T-helper 17 cell (primary cell): ENCODE results near the gene C2CD2. TPM values are rescaled to one million over a fixed set of nuclear protein-coding genes. Genes with fewer than 3 reads are reported as not detected.

ENCODE experiments used
- ATAC-seq: fragments of 150-1000 bp; cut with Tn5 transposase; 2 replicates; pipeline ENCODE4 v1.10.0; 2021; ENCODE audit warnings: mild to moderate bottlenecking, moderate library complexity
- DNase-seq, 3 donors: peaks; one replicate each; pipeline versions ENCODE4 v3.0.0 to v3.0.0-alpha.2; 2020 to 2021
- H3K9me3 ChIP-seq: one replicate; pipeline ENCODE4 v1.7.0; 2013; ENCODE audit warnings: low read length, mild to moderate bottlenecking; ENCODE audit not compliant: control insufficient read depth, poor library complexity, severe bottlenecking
- H3K27ac Mint-ChIP-seq: one replicate; pipeline ENCODE4 v1.8.0; 2022; ENCODE audit warnings: mild to moderate bottlenecking, moderate library complexity, mixed read lengths
- H3K27me3 Mint-ChIP-seq: one replicate; pipeline ENCODE4 v1.8.0; 2022; ENCODE audit warnings: mixed read lengths
- H3K36me3 Mint-ChIP-seq: one replicate; pipeline ENCODE4 v1.8.0; 2022; ENCODE audit warnings: low read depth, mixed read lengths
- H3K4me1 Mint-ChIP-seq: one replicate; pipeline ENCODE4 v1.8.0; 2022; ENCODE audit warnings: mild to moderate bottlenecking, mixed read lengths
- H3K4me3 Mint-ChIP-seq: one replicate; pipeline ENCODE4 v1.8.0; 2022; ENCODE audit warnings: mild to moderate bottlenecking, moderate library complexity, mixed read lengths
- total RNA-seq, 4 donors: library from RNA in 2 of 4; stranded (reverse) in 2 of 4; gene quantifications; one replicate each; pipeline ENCODE4 v1.2.3 and lab custom pipeline; 2022 to 2026

C2CD2 gene
- total RNA-seq, 2 donors from 2014 or later: 3.7 to 6.0 TPM

GRCh38 chr21:41888749-41889376, 65.0 kb downstream of the C2CD2 start:
- H3K36me3 Mint-ChIP-seq: no peaks in the 10 kb centered on the region
- DNase-seq: no peak
- H3K4me3 Mint-ChIP-seq: no peak overlapping the region
- H3K27ac Mint-ChIP-seq: no peak overlapping the region
- no peak for ATAC-seq
- H3K9me3 ChIP-seq: no peaks in the 10 kb centered on the region
- H3K27me3 Mint-ChIP-seq: no peaks in the 10 kb centered on the region
- H3K4me1 Mint-ChIP-seq: no peaks in the 10 kb centered on the region

- Mint-ChIP-seq H3K27ac (no peak overlapping the region), H3K36me3 (no peaks in the 10 kb centered on the region), H3K4me3 (no peak overlapping the region), H3K4me1 (no peaks in the 10 kb centered on the region), H3K27me3 (no peaks in the 10 kb centered on the region)
- no peak for ATAC-seq
- H3K9me3 ChIP-seq: no peaks in the 10 kb centered on the region
- no peak for DNase-seq
Measured at GRCh38 chr21:41887667-41888066, 66.2 kb downstream of the C2CD2 start.

GRCh38 chr21:41886328-41886727, 67.5 kb downstream of the C2CD2 start:
- Mint-ChIP-seq H3K27me3 (no peaks in the 10 kb centered on the region), H3K27ac (no peak overlapping the region), H3K36me3 (no peaks in the 10 kb centered on the region), H3K4me3 (no peak overlapping the region), H3K4me1 (no peaks in the 10 kb centered on the region)
- H3K9me3 ChIP-seq: no peaks in the 10 kb centered on the region
- no peak for DNase-seq
- ATAC-seq: no peak

DNA sequence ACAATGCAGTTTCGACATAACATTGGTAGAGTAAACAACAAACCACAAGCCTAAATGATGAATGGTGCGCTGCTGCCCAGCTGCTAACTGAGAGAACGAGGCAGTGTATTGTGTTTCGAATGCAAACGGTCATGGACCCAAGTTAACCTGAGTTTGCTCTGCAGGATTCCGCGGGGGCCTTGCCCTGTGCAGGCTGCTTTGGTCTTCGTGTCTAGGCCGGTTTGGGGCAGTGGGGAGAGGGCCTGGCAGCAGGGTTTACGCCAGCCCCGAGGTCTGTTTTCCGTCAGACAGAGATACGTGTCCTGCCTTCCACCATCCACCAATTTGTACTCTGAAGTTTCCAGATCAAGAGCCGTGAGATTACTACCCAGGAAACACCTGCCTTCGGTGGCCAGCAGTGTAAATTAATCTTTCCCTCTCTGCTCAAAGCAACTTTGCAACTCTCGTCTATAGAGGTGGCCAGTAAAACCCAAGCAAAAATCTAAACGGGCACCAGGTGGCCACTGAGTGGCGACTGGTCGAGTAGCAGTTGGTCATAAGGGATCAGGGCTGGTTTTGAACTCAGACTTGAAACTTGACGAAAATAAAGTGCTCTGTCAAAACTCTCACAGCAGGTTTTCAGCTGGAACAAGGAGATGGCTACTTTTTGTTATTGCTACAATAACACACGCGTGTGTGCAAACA, 68.3 kb downstream of the C2CD2 start:
- Mint-ChIP-seq H3K27ac (no peak overlapping the region), H3K4me1 (no peaks in the 10 kb centered on the region), H3K27me3 (no peaks in the 10 kb centered on the region), H3K36me3 (no peaks in the 10 kb centered on the region), H3K4me3 (no peak overlapping the region)
- ATAC-seq (no peak), DNase-seq (no peak)
- no peaks in the 10 kb centered on the region for H3K9me3 ChIP-seq

- peaks cover 4% of the 10 kb centered on the region for H3K4me1 Mint-ChIP-seq
- H3K27me3 Mint-ChIP-seq: no peaks in the 10 kb centered on the region
- ATAC-seq (no peak), DNase-seq (no peak)
- no peak overlapping the region for H3K27ac Mint-ChIP-seq
- H3K4me3 Mint-ChIP-seq: no peak overlapping the region
- H3K9me3 ChIP-seq: no peaks in the 10 kb centered on the region
- no peaks in the 10 kb centered on the region for H3K36me3 Mint-ChIP-seq
Measured at GRCh38 chr21:41884501-41885030, 69.3 kb downstream of the C2CD2 start.

GRCh38 chr21:41883582-41883981, 70.2 kb downstream of the C2CD2 start:
- no peak overlapping the region for H3K4me3 Mint-ChIP-seq
- H3K36me3 Mint-ChIP-seq: no peaks in the 10 kb centered on the region
- H3K4me1 Mint-ChIP-seq: peaks cover 4% of the 10 kb centered on the region
- no peak for ATAC-seq
- H3K27me3 Mint-ChIP-seq: no peaks in the 10 kb centered on the region
- H3K27ac Mint-ChIP-seq: no peak overlapping the region
- DNase-seq: no peak
- H3K9me3 ChIP-seq: no peaks in the 10 kb centered on the region

- Mint-ChIP-seq H3K36me3 (no peaks in the 10 kb centered on the region), H3K27ac (no peak overlapping the region), H3K27me3 (no peaks in the 10 kb centered on the region), H3K4me1 (peaks cover 14% of the 10 kb centered on the region), H3K4me3 (peak overlapping the region; percentile 41)
- no peak for ATAC-seq
- no peaks in the 10 kb centered on the region for H3K9me3 ChIP-seq
- DNase-seq: no peak
Measured at GRCh38 chr21:41881051-41881450, 72.8 kb downstream of the C2CD2 start.

DNA sequence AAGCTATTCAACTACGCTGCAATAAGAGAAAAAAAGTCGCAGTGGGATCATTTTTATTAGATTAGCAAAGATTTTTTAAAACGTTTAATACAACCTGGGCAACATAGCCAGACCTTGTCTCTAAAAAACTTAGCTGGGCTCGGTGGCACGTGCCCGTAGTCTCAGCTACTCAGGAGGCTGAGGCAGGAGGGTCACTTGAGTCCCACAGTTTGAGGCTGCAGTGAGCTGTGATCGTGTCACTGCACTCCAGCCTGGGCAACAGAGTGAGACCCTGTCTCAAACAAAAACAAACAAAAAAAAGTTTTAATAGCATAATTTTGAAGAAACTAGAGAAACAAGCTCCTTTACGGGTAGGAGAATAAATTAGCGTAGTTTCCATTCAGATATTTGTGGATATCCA, 73.7 kb downstream of the C2CD2 start:
- ATAC-seq (no peak), DNase-seq (no peak)
- no peaks in the 10 kb centered on the region for H3K27me3 Mint-ChIP-seq
- no peaks in the 10 kb centered on the region for H3K9me3 ChIP-seq
- H3K27ac Mint-ChIP-seq: peak overlapping the region; percentile 82
- H3K4me3 Mint-ChIP-seq: no peak overlapping the region
- no peaks in the 10 kb centered on the region for H3K36me3 Mint-ChIP-seq
- H3K4me1 Mint-ChIP-seq: peaks cover 20% of the 10 kb centered on the region

DNA sequence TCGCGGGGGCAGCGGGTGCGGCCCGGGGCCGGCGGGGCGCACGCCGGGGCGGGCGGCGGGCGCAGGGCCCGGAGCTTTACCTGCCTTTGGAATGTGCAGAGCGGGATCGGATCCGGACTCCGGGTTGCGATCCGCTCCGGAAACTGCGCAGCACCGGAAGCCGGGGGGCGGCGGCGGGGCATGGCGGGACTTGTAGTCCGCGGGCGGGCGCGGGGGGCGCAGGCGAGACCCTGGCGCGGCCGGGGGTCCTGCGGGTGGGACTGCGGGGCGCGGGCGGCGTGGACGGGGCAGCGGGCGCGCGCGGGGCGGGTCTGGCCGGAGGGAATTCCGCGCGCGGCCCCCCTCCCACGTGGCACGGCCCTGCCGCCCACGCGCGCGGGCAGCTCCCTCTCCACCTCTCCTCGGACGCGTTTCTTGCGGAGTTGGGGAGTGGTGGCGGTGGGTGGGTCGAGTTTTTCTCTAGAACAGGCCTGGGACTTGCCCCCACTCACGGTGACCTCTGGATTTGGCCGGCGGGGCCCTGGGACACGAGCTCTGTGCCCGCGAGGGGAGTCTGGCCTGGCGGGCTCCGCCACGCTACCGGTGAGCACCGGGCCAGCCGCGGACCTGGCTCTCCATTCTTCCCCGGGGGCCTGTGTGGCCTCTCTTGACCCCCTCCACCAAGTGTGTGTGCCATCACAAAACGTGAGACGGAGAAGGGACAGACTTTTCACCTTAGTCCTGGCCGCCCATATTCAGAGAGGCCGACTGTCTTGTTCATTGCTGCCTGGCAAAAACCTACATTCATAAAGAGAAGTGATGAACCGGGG, 74.4 kb downstream of the C2CD2 start, which contains the start of gene PRDM15:
Gene PRDM15, minus strand, starts transcription at position 155 of the 809 bp plus-strand sequence. CDS start 18,981 bp downstream, outside the sequence.
- DNase-seq (peak; percentile 66 to 67 (median 67)), ATAC-seq (peak; percentile 84)
- Mint-ChIP-seq H3K27me3 (no peaks in the 10 kb centered on the region), H3K36me3 (no peaks in the 10 kb centered on the region), H3K4me1 (peaks cover 23% of the 10 kb centered on the region), H3K27ac (peak within 1 kb of the TSS; percentile 82), H3K4me3 (peak within 1 kb of the TSS; percentile 90)
- H3K9me3 ChIP-seq: no peaks in the 10 kb centered on the region

DNA sequence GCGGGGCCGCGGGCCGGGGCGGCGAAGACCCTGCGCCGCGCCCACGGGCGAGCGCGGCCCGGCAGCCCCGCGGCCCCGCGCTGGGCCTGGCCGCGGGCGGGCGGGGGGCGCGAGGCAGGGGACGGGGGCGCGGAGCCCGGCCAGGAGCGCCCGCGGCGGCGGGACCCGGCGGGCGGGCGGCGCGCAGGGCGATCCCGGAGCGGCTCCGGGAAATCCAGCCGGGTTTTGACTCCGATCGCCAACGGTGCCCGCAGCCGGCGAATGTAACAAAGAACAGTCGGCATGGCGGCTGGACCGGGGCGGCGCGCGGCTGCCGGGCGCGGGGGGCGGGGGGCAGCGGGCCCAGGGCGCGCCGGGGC, 75.0 kb downstream of the C2CD2 start:
- H3K9me3 ChIP-seq: no peaks in the 10 kb centered on the region
- Mint-ChIP-seq H3K27me3 (no peaks in the 10 kb centered on the region), H3K36me3 (no peaks in the 10 kb centered on the region), H3K4me3 (peak overlapping the region; percentile 90), H3K4me1 (peaks cover 23% of the 10 kb centered on the region), H3K27ac (no peak overlapping the region)
- peak; percentile 89 for ATAC-seq
- peak; percentile 70 to 71 (median 70) for DNase-seq

GRCh38 chr21:41877901-41878830, 75.7 kb downstream of the C2CD2 start:
- Mint-ChIP-seq H3K4me3 (peak overlapping the region; percentile 84), H3K27me3 (no peaks in the 10 kb centered on the region), H3K27ac (peak overlapping the region; percentile 62), H3K4me1 (peaks cover 25% of the 10 kb centered on the region), H3K36me3 (no peaks in the 10 kb centered on the region)
- ATAC-seq (peak; percentile 29), DNase-seq (peak in 2 of 3 donors; percentile 17 to 23)
- H3K9me3 ChIP-seq: no peaks in the 10 kb centered on the region

GRCh38 chr21:41876928-41877652, 76.7 kb downstream of the C2CD2 start:
- ATAC-seq: no peak
- no peaks in the 10 kb centered on the region for H3K9me3 ChIP-seq
- peak overlapping the region; percentile 62 for H3K27ac Mint-ChIP-seq
- no peaks in the 10 kb centered on the region for H3K36me3 Mint-ChIP-seq
- peaks cover 27% of the 10 kb centered on the region for H3K4me1 Mint-ChIP-seq
- peak overlapping the region; percentile 36 for H3K4me3 Mint-ChIP-seq
- DNase-seq: no peak
- no peaks in the 10 kb centered on the region for H3K27me3 Mint-ChIP-seq
